GM23248 (cell line): ENCODE measurements around the gene KLHL8. TPM values are rescaled to one million over a fixed set of nuclear protein-coding genes. Genes with fewer than 3 reads are reported as not detected.

Experiments used
- DNase-seq: peaks from one replicate; pipeline ENCODE4 v3.0.0-alpha.2; 2015
- H2AFZ ChIP-seq: fragments of 200-600 bp; sonication (generic); 2 replicates; pipeline ENCODE4 v1.6.1; 2016; ENCODE audit warnings: antibody characterized with exemption
- H3F3A ChIP-seq: fragments of 200-600 bp; sonication (generic); 2 replicates; pipeline ENCODE4 v1.6.1; 2016; ENCODE audit warnings: mild to moderate bottlenecking, antibody characterized with exemption, mixed run types; ENCODE audit not compliant: insufficient read depth
- H3K27ac ChIP-seq: fragments of 200-600 bp; sonication (generic); 2 replicates; pipeline ENCODE4 v1.5.1; 2016; ENCODE audit warnings: mild to moderate bottlenecking
- H3K27me3 ChIP-seq: fragments of 200-600 bp; sonication (generic); replicated peaks from 2 replicates; pipeline ENCODE4 v1.6.1; 2016; ENCODE audit warnings: mild to moderate bottlenecking; ENCODE audit not compliant: insufficient read depth
- H3K36me3 ChIP-seq: fragments of 200-600 bp; sonication (generic); 2 replicates; pipeline ENCODE4 v1.6.1; 2016; ENCODE audit warnings: low read depth, mild to moderate bottlenecking
- H3K4me1 ChIP-seq: fragments of 200-600 bp; sonication (generic); 2 replicates; pipeline ENCODE4 v1.6.1; 2016; ENCODE audit warnings: mild to moderate bottlenecking; ENCODE audit not compliant: insufficient read depth
- H3K4me2 ChIP-seq: fragments of 200-600 bp; sonication (generic); one replicate; pipeline ENCODE4 v1.6.1; 2016; ENCODE audit warnings: mild to moderate bottlenecking; ENCODE audit not compliant: unreplicated experiment
- H3K4me3 ChIP-seq: fragments of 200-600 bp; sonication (generic); 2 replicates; pipeline ENCODE4 v1.5.1; 2016; ENCODE audit warnings: mild to moderate bottlenecking
- H3K79me2 ChIP-seq: fragments of 200-600 bp; sonication (generic); 2 replicates; pipeline ENCODE4 v1.6.1; 2016; ENCODE audit warnings: mild to moderate bottlenecking; ENCODE audit not compliant: insufficient read depth
- H3K9ac ChIP-seq: fragments of 200-600 bp; sonication (generic); 2 replicates; pipeline ENCODE4 v1.6.1; 2016; ENCODE audit warnings: mild to moderate bottlenecking
- H3K9me2 ChIP-seq: fragments of 200-600 bp; sonication (generic); 2 replicates; pipeline ENCODE4 v1.6.1; 2016; ENCODE audit warnings: mixed run types, mild to moderate bottlenecking, moderate library complexity; ENCODE audit not compliant: insufficient read depth
- H3K9me3 ChIP-seq: fragments of 200-600 bp; sonication (generic); one replicate; pipeline ENCODE4 v1.6.1; 2017; ENCODE audit warnings: low read depth
- H4K20me1 ChIP-seq: fragments of 200-600 bp; sonication (generic); 2 replicates; pipeline ENCODE4 v1.6.0; 2016; ENCODE audit not compliant: insufficient read depth
- EZH2 ChIP-seq: fragments of 200-600 bp; sonication (generic); IDR thresholded peaks from 2 replicates; pipeline ENCODE4 v1.6.1; 2018; ENCODE audit warnings: antibody characterized with exemption, mild to moderate bottlenecking; ENCODE audit not compliant: insufficient read depth, poor library complexity, severe bottlenecking
- EZH2phosphoT487 ChIP-seq: fragments of 200-600 bp; sonication (generic); IDR thresholded peaks from 2 replicates; pipeline ENCODE4 v1.6.1; 2018; ENCODE audit warnings: antibody characterized with exemption, moderate library complexity, mild to moderate bottlenecking, low read depth; ENCODE audit not compliant: insufficient read depth
- WGBS, 2 experiments: methylation state at CpG; one replicate each; pipeline ENCODE4 v1.1.6; 2015 to 2017; ENCODE audit warnings: low lambda C conversion rate in 2 of 2, low coverage in 1 of 2; ENCODE audit errors: missing lambda C conversion rate in 2 of 2; 5-methylcytosine and 5-hydroxymethylcytosine counted together
- in situ Hi-C: fragments of 300-500 bp; cut with MboI; formaldehyde crosslinking; loops from 2 replicates; pipeline ENCODE4 v1.15.0; 2020
- polyA plus RNA-seq: library from polyadenylated mRNA; unstranded; fragments of >200 nt; fragmentation: Nextera tagmentation; extraction: Ambion mirVana; gene quantifications from 2 replicates; pipeline ENCODE4 v1.2.1, GENCODE V29; 2016
- total RNA-seq: library from RNA; depleted of rRNA; stranded (reverse); fragments of >200 nt; shearing (Covaris generic); gene quantifications from 2 replicates; pipeline ENCODE4 v1.2.3, GENCODE V29; 2014

KLHL8 gene
- total and polyA plus RNA-seq, 2 experiments from 2014 or later: 7.8 to 7.9 TPM

- Histone ChIP-seq H3K9me2 (no peaks in the 10 kb centered on the region), H3K9ac (no peak overlapping the region), H3K79me2 (no peaks in the 10 kb centered on the region), H2AFZ (no peak overlapping the region), H3K9me3 (no peaks in the 10 kb centered on the region), H3K27me3 (no peaks in the 10 kb centered on the region), H3K27ac (no peak overlapping the region), H4K20me1 (no peaks in the 10 kb centered on the region), H3K4me3 (no peak overlapping the region), H3F3A (no peaks in the 10 kb centered on the region; the same call in 1 of the 2 replicates), H3K36me3 (peaks cover 13% of the 10 kb centered on the region; the same call in 1 of the 2 replicates), H3K4me2 (no peak overlapping the region), H3K4me1 (no peaks in the 10 kb centered on the region)
- no peak for DNase-seq
- TF ChIP-seq EZH2phosphoT487 (no peak), EZH2 (no peak)
- in situ Hi-C loops: loop anchor here (25.0 kb wide), 1 partner anchor 321 kb away; no protein-coding TSS in a partner anchor
- 69 to 79% methylated on average over 3 of the region's 3 CpGs for WGBS, 2 experiments
These were observed 79.0 kb downstream of the KLHL8 start for GRCh38 chr4:87141428-87141827.

GRCh38 chr4:87134122-87134521, 86.3 kb downstream of the KLHL8 start:
- H3K79me2 ChIP-seq: no peaks in the 10 kb centered on the region
- no peak overlapping the region for H3K4me3 ChIP-seq
- peaks cover 47% of the 10 kb centered on the region; the same call in 1 of the 2 replicates for H3K36me3 ChIP-seq
- no peaks in the 10 kb centered on the region for H3K27me3 ChIP-seq
- in situ Hi-C loops: loop anchor here (25.0 kb wide), 1 partner anchor 328 kb away; no protein-coding TSS in a partner anchor
- no peaks in the 10 kb centered on the region for H3K9me3 ChIP-seq
- no peaks in the 10 kb centered on the region for H4K20me1 ChIP-seq
- H2AFZ ChIP-seq: no peak overlapping the region
- no peaks in the 10 kb centered on the region for H3K9me2 ChIP-seq
- no peaks in the 10 kb centered on the region for H3K4me1 ChIP-seq
- no peak for DNase-seq
- no peaks in the 10 kb centered on the region for H3F3A ChIP-seq
- WGBS, 2 experiments: 97 to 98% methylated on average over 3 of the region's 3 CpGs
- H3K9ac ChIP-seq: no peak overlapping the region
- TF ChIP-seq EZH2phosphoT487: no peak
- TF ChIP-seq EZH2: no peak
- no peak overlapping the region for H3K27ac ChIP-seq
- H3K4me2 ChIP-seq: no peak overlapping the region

- Histone ChIP-seq H3K4me2 (no peak overlapping the region), H3K27me3 (no peaks in the 10 kb centered on the region), H3K9me3 (no peaks in the 10 kb centered on the region), H3K4me1 (no peaks in the 10 kb centered on the region), H3K4me3 (no peak overlapping the region), H3F3A (no peaks in the 10 kb centered on the region), H4K20me1 (no peaks in the 10 kb centered on the region), H2AFZ (no peak overlapping the region), H3K79me2 (no peaks in the 10 kb centered on the region), H3K9ac (no peak overlapping the region), H3K36me3 (peaks cover 47% of the 10 kb centered on the region; the same call in 1 of the 2 replicates), H3K27ac (no peak overlapping the region), H3K9me2 (no peaks in the 10 kb centered on the region)
- no peak for DNase-seq
- TF ChIP-seq EZH2phosphoT487 (no peak), EZH2 (no peak)
- WGBS, 2 experiments: 95 to 100% methylated on average over 2 of the region's 2 CpGs
- in situ Hi-C loops: loop anchor here (25.0 kb wide), 1 partner anchor 329 kb away; no protein-coding TSS in a partner anchor
These were observed 87.2 kb downstream of the KLHL8 start for GRCh38 chr4:87133183-87133582.

GRCh38 chr4:87132035-87132434, 88.4 kb downstream of the KLHL8 start:
- in situ Hi-C loops: loop anchor here (25.0 kb wide), 1 partner anchor 330 kb away; no protein-coding TSS in a partner anchor
- H3K4me2 ChIP-seq: no peak overlapping the region
- H3K27me3 ChIP-seq: no peaks in the 10 kb centered on the region
- H3F3A ChIP-seq: no peaks in the 10 kb centered on the region
- H3K9ac ChIP-seq: no peak overlapping the region
- 93 to 94% methylated on average over 8 of the region's 8 CpGs for WGBS, 2 experiments
- H3K9me2 ChIP-seq: no peaks in the 10 kb centered on the region
- H3K79me2 ChIP-seq: no peaks in the 10 kb centered on the region
- peaks cover 56% of the 10 kb centered on the region; the same call in 1 of the 2 replicates for H3K36me3 ChIP-seq
- H2AFZ ChIP-seq: no peak overlapping the region
- H3K27ac ChIP-seq: no peak overlapping the region
- no peaks in the 10 kb centered on the region for H3K9me3 ChIP-seq
- no peaks in the 10 kb centered on the region for H4K20me1 ChIP-seq
- no peaks in the 10 kb centered on the region for H3K4me1 ChIP-seq
- no peak overlapping the region for H3K4me3 ChIP-seq
- TF ChIP-seq EZH2 (no peak), EZH2phosphoT487 (no peak)
- DNase-seq: no peak
